Keratinocyte (primary cell): Measurements from ENCODE around the gene RPS6KA5.

Source experiments
- EZH2 ChIP-seq: IDR thresholded peaks from one replicate; pipeline ENCODE4 v1.6.1; 2012; ENCODE audit warnings: inconsistent platforms, mild to moderate bottlenecking, low read length, moderate library complexity
- TF ChIP-seq, protein P1 (sequence below), 3 experiments: IDR thresholded peaks in 1 of 3; conservative IDR thresholded peaks in 1 of 3; optimal IDR thresholded peaks in 1 of 3; 2 replicates in 2 of 3; 3 replicates in 1 of 3; pipeline versions ENCODE3 to v1.5.1; 2011; ENCODE audit warnings: low read length in 3 of 3, mild to moderate bottlenecking in 3 of 3, moderate library complexity in 2 of 3, control low read depth in 1 of 3, inconsistent platforms in 1 of 3; ENCODE audit not compliant: insufficient read depth in 2 of 3; ENCODE audit errors: extremely low read depth in 1 of 3

- TF ChIP-seq, protein P1, sequence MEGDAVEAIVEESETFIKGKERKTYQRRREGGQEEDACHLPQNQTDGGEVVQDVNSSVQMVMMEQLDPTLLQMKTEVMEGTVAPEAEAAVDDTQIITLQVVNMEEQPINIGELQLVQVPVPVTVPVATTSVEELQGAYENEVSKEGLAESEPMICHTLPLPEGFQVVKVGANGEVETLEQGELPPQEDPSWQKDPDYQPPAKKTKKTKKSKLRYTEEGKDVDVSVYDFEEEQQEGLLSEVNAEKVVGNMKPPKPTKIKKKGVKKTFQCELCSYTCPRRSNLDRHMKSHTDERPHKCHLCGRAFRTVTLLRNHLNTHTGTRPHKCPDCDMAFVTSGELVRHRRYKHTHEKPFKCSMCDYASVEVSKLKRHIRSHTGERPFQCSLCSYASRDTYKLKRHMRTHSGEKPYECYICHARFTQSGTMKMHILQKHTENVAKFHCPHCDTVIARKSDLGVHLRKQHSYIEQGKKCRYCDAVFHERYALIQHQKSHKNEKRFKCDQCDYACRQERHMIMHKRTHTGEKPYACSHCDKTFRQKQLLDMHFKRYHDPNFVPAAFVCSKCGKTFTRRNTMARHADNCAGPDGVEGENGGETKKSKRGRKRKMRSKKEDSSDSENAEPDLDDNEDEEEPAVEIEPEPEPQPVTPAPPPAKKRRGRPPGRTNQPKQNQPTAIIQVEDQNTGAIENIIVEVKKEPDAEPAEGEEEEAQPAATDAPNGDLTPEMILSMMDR (optimal IDR thresholded peaks at IDR 0.05 in 1 of 3, IDR thresholded peaks at IDR 0.05 in 1 of 3, conservative IDR thresholded peaks at IDR 0.05 in 1 of 3; ENCODE audit: extremely low read depth in 1 of 3, insufficient read depth in 2 of 3, low read length in 3 of 3) = no peak
- no peak for TF ChIP-seq EZH2
Observed at GRCh38 chr14:90874599-90874998, 185.8 kb downstream of the RPS6KA5 start.
